Upper lobe of left lung (tissue), 4 donors: ENCODE data around the gene RDH14.

ENCODE experiments used
- CTCF ChIP-seq, 6 experiments: fragments of 450-650 bp in 4 of 6; fragments of 200-600 bp in 2 of 6; sonication (generic) in 2 of 6; IDR thresholded peaks; one replicate each; pipeline ENCODE4 v1.5.1; 2016 to 2019; ENCODE audit warnings: antibody characterized with exemption in 6 of 6
- EP300 ChIP-seq, 4 donors: sonication (generic); formaldehyde crosslinking; IDR thresholded peaks; one replicate each; pipeline ENCODE4 v1.5.1; 2017; ENCODE audit warnings: antibody characterized with exemption in 4 of 4, control low read depth in 2 of 4
- POLR2AphosphoS5 ChIP-seq, 2 donors: sonication (generic); formaldehyde crosslinking; IDR thresholded peaks; one replicate each; pipeline ENCODE4 v1.5.1; 2017; ENCODE audit warnings: antibody characterized with exemption in 2 of 2

- TF ChIP-seq CTCF (IDR thresholded peaks at IDR 0.05) (no peak), EP300 (IDR thresholded peaks at IDR 0.05) (no peak), POLR2AphosphoS5 (IDR thresholded peaks at IDR 0.05) (no peak)
Measured at GRCh38 chr2:18603854-18604530, 43.5 kb upstream of the RDH14 start.
